ENCODE results near the gene REX1BD.

REX1BD gene

GRCh38 chr19:18608102-18608804 lies 19.7 kb downstream of the REX1BD start:
- Histone ChIP-seq H3K4me2 (no peak overlapping the region), H3K9ac (no peak overlapping the region), H3K27ac (no peak overlapping the region), H3K79me2 (ENCODE audit: insufficient read depth, low read depth) (no peaks in the 10 kb centered on the region), H3K4me1 (ENCODE audit: low read depth, poor library complexity, severe bottlenecking) (no peaks in the 10 kb centered on the region), H3K4me3 (IDR thresholded peaks at IDR 0.05; ENCODE audit: insufficient read depth, low read depth, low read length) (no peak overlapping the region), H3K36me3 (ENCODE audit: insufficient read depth) (no peaks in the 10 kb centered on the region), H4K20me1 (ENCODE audit: insufficient read depth) (no peaks in the 10 kb centered on the region), H3K27me3 (ENCODE audit: insufficient read depth, low read depth) (peaks cover 88% of the 10 kb centered on the region), H2AFZ (ENCODE audit: low read depth) (no peak overlapping the region)
- no peak for TF ChIP-seq CTCF (conservative IDR thresholded peaks at IDR 0.05; ENCODE audit: low read depth, low read length)

GRCh38 chr19:18608805-18609716 lies 20.5 kb downstream of the REX1BD start:
- Histone ChIP-seq H4K20me1 (ENCODE audit: insufficient read depth) (no peaks in the 10 kb centered on the region), H3K4me3 (IDR thresholded peaks at IDR 0.05; ENCODE audit: insufficient read depth, low read depth, low read length) (no peak overlapping the region), H3K27me3 (ENCODE audit: insufficient read depth, low read depth) (peaks cover 90% of the 10 kb centered on the region), H3K27ac (no peak overlapping the region), H3K36me3 (ENCODE audit: insufficient read depth) (no peaks in the 10 kb centered on the region), H3K79me2 (ENCODE audit: insufficient read depth, low read depth) (no peaks in the 10 kb centered on the region), H2AFZ (ENCODE audit: low read depth) (no peak overlapping the region), H3K9ac (no peak overlapping the region), H3K4me1 (ENCODE audit: low read depth, poor library complexity, severe bottlenecking) (no peaks in the 10 kb centered on the region), H3K4me2 (no peak overlapping the region)
- TF ChIP-seq CTCF (conservative IDR thresholded peaks at IDR 0.05; ENCODE audit: low read depth, low read length): no peak

GRCh38 chr19:18609717-18610051 lies 21.1 kb downstream of the REX1BD start:
- TF ChIP-seq CTCF (conservative IDR thresholded peaks at IDR 0.05; ENCODE audit: low read depth, low read length): no peak
- Histone ChIP-seq H2AFZ (ENCODE audit: low read depth) (no peak overlapping the region), H3K36me3 (ENCODE audit: insufficient read depth) (no peaks in the 10 kb centered on the region), H3K4me2 (no peak overlapping the region), H3K27me3 (ENCODE audit: insufficient read depth, low read depth) (peaks cover 90% of the 10 kb centered on the region), H4K20me1 (ENCODE audit: insufficient read depth) (no peaks in the 10 kb centered on the region), H3K4me3 (IDR thresholded peaks at IDR 0.05; ENCODE audit: insufficient read depth, low read depth, low read length) (no peak overlapping the region), H3K79me2 (ENCODE audit: insufficient read depth, low read depth) (no peaks in the 10 kb centered on the region), H3K4me1 (ENCODE audit: low read depth, poor library complexity, severe bottlenecking) (no peaks in the 10 kb centered on the region), H3K27ac (no peak overlapping the region), H3K9ac (no peak overlapping the region)

- no peaks in the 10 kb centered on the region for H3K36me3 ChIP-seq (ENCODE audit: insufficient read depth)
- H3K79me2 ChIP-seq (ENCODE audit: insufficient read depth, low read depth): no peaks in the 10 kb centered on the region
- no peak overlapping the region for H2AFZ ChIP-seq (ENCODE audit: low read depth)
- TF ChIP-seq CTCF (conservative IDR thresholded peaks at IDR 0.05; ENCODE audit: low read depth, low read length): no peak
- no peak overlapping the region for H3K4me2 ChIP-seq
- no peak overlapping the region for H3K9ac ChIP-seq
- no peaks in the 10 kb centered on the region for H3K4me1 ChIP-seq (ENCODE audit: low read depth, poor library complexity, severe bottlenecking)
- H3K27ac ChIP-seq: no peak overlapping the region
- no peaks in the 10 kb centered on the region for H4K20me1 ChIP-seq (ENCODE audit: insufficient read depth)
- no peak overlapping the region for H3K4me3 ChIP-seq (IDR thresholded peaks at IDR 0.05; ENCODE audit: insufficient read depth, low read depth, low read length)
- H3K27me3 ChIP-seq (ENCODE audit: insufficient read depth, low read depth): peaks cover 90% of the 10 kb centered on the region
These were observed 21.6 kb downstream of the REX1BD start for GRCh38 chr19:18610245-18610555.

All from KMS-11 (cell line).